Breast epithelium (tissue), 4 donors: ENCODE results near the gene B4GALNT3. TPM values are rescaled to one million over a fixed set of nuclear protein-coding genes. Genes with fewer than 3 reads are reported as not detected.

Experiments
- DNase-seq, 2 donors: peaks; one replicate each; pipeline ENCODE4 v3.0.0-alpha.2; 2019; ENCODE audit warnings: low spot score in 2 of 2
- H3K27ac ChIP-seq, 2 donors: fragments of 200-600 bp; sonication (generic) in 1 of 2; one replicate each; pipeline ENCODE4 v1.5.1; 2016 to 2019; ENCODE audit warnings: mild to moderate bottlenecking in 1 of 2
- H3K27me3 ChIP-seq, 2 donors: fragments of 200-600 bp; sonication (generic) in 1 of 2; one replicate each; pipeline versions ENCODE4 v1.5.1 to v1.6.0; 2017 to 2019; ENCODE audit warnings: control low read depth in 1 of 2, mild to moderate bottlenecking in 1 of 2
- H3K36me3 ChIP-seq: fragments of 200-600 bp; one replicate; pipeline ENCODE4 v1.5.1; 2019
- H3K4me1 ChIP-seq, 2 donors: fragments of 200-600 bp; sonication (generic); one replicate each; pipeline ENCODE4 v1.5.1; 2016 to 2019; ENCODE audit warnings: control low read depth in 1 of 2
- H3K4me3 ChIP-seq, 3 donors: fragments of 200-600 bp; sonication (generic); 1 replicate in 2 of 3; 2 replicates in 1 of 3; pipeline ENCODE4 v1.5.1; 2016 to 2019; ENCODE audit warnings: mild to moderate bottlenecking in 3 of 3, moderate library complexity in 2 of 3
- H3K9me3 ChIP-seq, 2 donors: fragments of 200-600 bp; sonication (generic) in 1 of 2; one replicate each; pipeline ENCODE4 v1.5.1; 2016 to 2019; ENCODE audit warnings: control low read depth in 1 of 2
- CTCF ChIP-seq, 3 donors: fragments of 450-650 bp; IDR thresholded peaks; one replicate each; pipeline ENCODE4 v1.5.1; 2016 to 2017; ENCODE audit warnings: antibody characterized with exemption in 3 of 3, mild to moderate bottlenecking in 3 of 3, moderate library complexity in 3 of 3
- POLR2A ChIP-seq: fragments of 450-650 bp; IDR thresholded peaks from one replicate; pipeline ENCODE4 v1.6.1; 2016; ENCODE audit warnings: antibody characterized with exemption, mild to moderate bottlenecking, moderate library complexity
- POLR2AphosphoS5 ChIP-seq, 3 donors: sonication (generic); formaldehyde crosslinking; IDR thresholded peaks; one replicate each; pipeline ENCODE4 v1.6.1; 2017; ENCODE audit warnings: antibody characterized with exemption in 3 of 3
- intact Hi-C: fragments of 100-400 bp; cut with DNase I; formaldehyde crosslinking; loops from one replicate; pipeline ENCODE4 v1.15.1; 2023; ENCODE audit warnings: low total_unique reads
- total RNA-seq, 3 donors: library from RNA; depleted of rRNA; stranded (reverse); fragments of >200 nt; gene quantifications; one replicate each; pipeline ENCODE4 v1.1.0, GENCODE V29; 2016

Gene B4GALNT3
- total RNA-seq, 3 donors from 2014 or later, result 0.16 to 5.9 (median 4.6) TPM

- intact Hi-C loops, result no loop called here
- Histone ChIP-seq H3K9me3 (no peaks in the 10 kb centered on the region), H3K27me3 (no peaks in the 10 kb centered on the region), H3K4me3 (no peak overlapping the region), H3K36me3 (no peaks in the 10 kb centered on the region), H3K27ac (no peak overlapping the region), H3K4me1 (no peaks in the 10 kb centered on the region)
- no peak for DNase-seq
- TF ChIP-seq CTCF (IDR thresholded peaks at IDR 0.05), result no peak
- TF ChIP-seq POLR2A, result no peak
- TF ChIP-seq POLR2AphosphoS5 (IDR thresholded peaks at IDR 0.05), result no peak
Measured at GRCh38 chr12:517538-517937, 57.8 kb downstream of the B4GALNT3 start.

GRCh38 chr12:520119-520518, 60.4 kb downstream of the B4GALNT3 start:
- TF ChIP-seq POLR2A, result no peak
- TF ChIP-seq CTCF (IDR thresholded peaks at IDR 0.05), result no peak
- TF ChIP-seq POLR2AphosphoS5 (IDR thresholded peaks at IDR 0.05), result no peak
- no peaks in the 10 kb centered on the region for H3K9me3 ChIP-seq
- H3K4me3 ChIP-seq, result no peak overlapping the region
- no peaks in the 10 kb centered on the region for H3K4me1 ChIP-seq
- DNase-seq, result no peak
- H3K36me3 ChIP-seq, result no peaks in the 10 kb centered on the region
- no peaks in the 10 kb centered on the region for H3K27me3 ChIP-seq
- no peak overlapping the region for H3K27ac ChIP-seq
- intact Hi-C loops, result no loop called here

- TF ChIP-seq POLR2AphosphoS5 (IDR thresholded peaks at IDR 0.05) (no peak), POLR2A (no peak), CTCF (IDR thresholded peaks at IDR 0.05) (no peak)
- intact Hi-C loops, result no loop called here
- Histone ChIP-seq H3K27ac (no peak overlapping the region), H3K36me3 (no peaks in the 10 kb centered on the region), H3K4me3 (no peak overlapping the region), H3K4me1 (no peaks in the 10 kb centered on the region), H3K9me3 (no peaks in the 10 kb centered on the region), H3K27me3 (no peaks in the 10 kb centered on the region)
- DNase-seq, result no peak
Measured at GRCh38 chr12:522692-523378, 63.1 kb downstream of the B4GALNT3 start.

GRCh38 chr12:524167-524951, 64.6 kb downstream of the B4GALNT3 start:
- Histone ChIP-seq H3K36me3 (no peaks in the 10 kb centered on the region), H3K27ac (no peak overlapping the region), H3K4me1 (no peaks in the 10 kb centered on the region), H3K27me3 (no peaks in the 10 kb centered on the region), H3K9me3 (no peaks in the 10 kb centered on the region), H3K4me3 (no peak overlapping the region)
- intact Hi-C loops, result no loop called here
- DNase-seq, result peak in 1 of 2 donors; percentile 25
- TF ChIP-seq POLR2A (no peak), POLR2AphosphoS5 (IDR thresholded peaks at IDR 0.05) (no peak), CTCF (IDR thresholded peaks at IDR 0.05) (no peak)

- no peak overlapping the region for H3K27ac ChIP-seq
- intact Hi-C loops, result no loop called here
- no peaks in the 10 kb centered on the region for H3K27me3 ChIP-seq
- no peaks in the 10 kb centered on the region for H3K4me1 ChIP-seq
- no peaks in the 10 kb centered on the region for H3K9me3 ChIP-seq
- DNase-seq, result no peak
- no peak overlapping the region for H3K4me3 ChIP-seq
- no peak for TF ChIP-seq POLR2A
- H3K36me3 ChIP-seq, result no peaks in the 10 kb centered on the region
Measured at GRCh38 chr12:526089-526488, 66.3 kb downstream of the B4GALNT3 start.
